ENCODE results near the gene RPS15. TPM values are rescaled to one million over a fixed set of nuclear protein-coding genes. Genes with fewer than 3 reads are reported as not detected.

The RPS15 gene
- total RNA-seq, 1 donor from 2014 or later: 1,175 TPM

DNA sequence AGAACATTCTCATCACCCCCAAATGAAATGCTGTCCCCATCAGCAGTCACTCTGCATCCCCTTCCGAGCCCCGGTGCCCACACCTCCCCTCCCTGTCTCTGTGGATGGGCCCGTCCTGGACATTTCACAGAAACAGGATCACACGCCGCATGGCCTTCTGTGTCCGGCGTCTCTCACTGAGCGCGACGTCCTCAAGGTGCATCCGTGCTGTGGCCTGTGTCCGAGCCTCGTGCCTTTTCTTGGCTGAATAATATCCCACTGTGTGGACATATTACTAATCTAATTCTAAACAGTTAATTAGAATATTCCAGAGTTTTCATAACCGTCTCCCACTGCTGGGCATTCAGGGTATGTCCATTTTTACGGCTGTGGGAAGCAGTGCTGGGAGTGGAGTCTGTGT, 45.8 kb upstream of the RPS15 start:
- Mint-ChIP-seq H3K36me3 (ENCODE audit: low read depth, unreplicated experiment) (peaks cover 17% of the 10 kb centered on the region), H3K4me3 (ENCODE audit: unreplicated experiment) (peak overlapping the region; percentile 79), H3K4me1 (ENCODE audit: unreplicated experiment) (peaks cover 2% of the 10 kb centered on the region), H3K27me3 (ENCODE audit: unreplicated experiment) (peaks cover 9% of the 10 kb centered on the region), H3K27ac (ENCODE audit: unreplicated experiment) (no peak overlapping the region), H3K9me3 (ENCODE audit: unreplicated experiment) (no peaks in the 10 kb centered on the region)
- DNase-seq (ENCODE audit: low spot score): no peak
- TF ChIP-seq, protein P1, sequence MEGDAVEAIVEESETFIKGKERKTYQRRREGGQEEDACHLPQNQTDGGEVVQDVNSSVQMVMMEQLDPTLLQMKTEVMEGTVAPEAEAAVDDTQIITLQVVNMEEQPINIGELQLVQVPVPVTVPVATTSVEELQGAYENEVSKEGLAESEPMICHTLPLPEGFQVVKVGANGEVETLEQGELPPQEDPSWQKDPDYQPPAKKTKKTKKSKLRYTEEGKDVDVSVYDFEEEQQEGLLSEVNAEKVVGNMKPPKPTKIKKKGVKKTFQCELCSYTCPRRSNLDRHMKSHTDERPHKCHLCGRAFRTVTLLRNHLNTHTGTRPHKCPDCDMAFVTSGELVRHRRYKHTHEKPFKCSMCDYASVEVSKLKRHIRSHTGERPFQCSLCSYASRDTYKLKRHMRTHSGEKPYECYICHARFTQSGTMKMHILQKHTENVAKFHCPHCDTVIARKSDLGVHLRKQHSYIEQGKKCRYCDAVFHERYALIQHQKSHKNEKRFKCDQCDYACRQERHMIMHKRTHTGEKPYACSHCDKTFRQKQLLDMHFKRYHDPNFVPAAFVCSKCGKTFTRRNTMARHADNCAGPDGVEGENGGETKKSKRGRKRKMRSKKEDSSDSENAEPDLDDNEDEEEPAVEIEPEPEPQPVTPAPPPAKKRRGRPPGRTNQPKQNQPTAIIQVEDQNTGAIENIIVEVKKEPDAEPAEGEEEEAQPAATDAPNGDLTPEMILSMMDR (IDR thresholded peaks at IDR 0.05; ENCODE audit: unreplicated experiment): no peak

DNA sequence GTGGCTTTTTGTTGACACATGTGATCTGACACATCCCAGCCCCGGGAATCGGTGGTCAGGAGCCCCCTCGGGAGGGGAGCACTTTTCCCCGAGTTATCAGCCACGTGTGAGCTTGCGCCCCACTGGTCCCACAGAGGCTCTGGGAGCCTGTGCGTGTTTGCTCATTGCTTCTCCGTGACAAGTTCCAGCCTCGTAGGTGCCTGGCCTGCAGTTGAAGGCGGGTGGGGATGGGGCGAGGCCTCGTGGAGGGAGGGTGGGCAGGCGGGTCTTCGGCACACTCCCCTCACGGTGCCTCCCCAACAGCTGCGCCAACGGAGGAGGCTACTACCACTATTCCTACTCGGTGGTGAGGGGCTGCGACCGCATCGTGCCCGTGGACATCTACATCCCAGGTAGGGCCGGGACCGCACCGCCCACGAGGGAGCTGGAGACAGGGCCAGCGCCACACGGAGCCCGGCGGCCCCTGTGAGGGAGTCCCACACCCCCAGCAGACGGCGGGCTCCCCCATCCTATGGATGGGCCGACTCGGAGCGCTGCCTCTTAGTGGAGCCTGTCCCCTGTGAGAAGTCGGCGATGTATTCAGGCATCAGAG, 45.2 kb upstream of the RPS15 start:
- no peak overlapping the region for H3K4me3 Mint-ChIP-seq (ENCODE audit: unreplicated experiment)
- H3K36me3 Mint-ChIP-seq (ENCODE audit: low read depth, unreplicated experiment): peaks cover 17% of the 10 kb centered on the region
- H3K27me3 Mint-ChIP-seq (ENCODE audit: unreplicated experiment): peaks cover 9% of the 10 kb centered on the region
- H3K9me3 Mint-ChIP-seq (ENCODE audit: unreplicated experiment): no peaks in the 10 kb centered on the region
- no peak overlapping the region for H3K27ac Mint-ChIP-seq (ENCODE audit: unreplicated experiment)
- TF ChIP-seq, protein P1 (IDR thresholded peaks at IDR 0.05; ENCODE audit: unreplicated experiment): no peak
- no peak for DNase-seq (ENCODE audit: low spot score)
- peaks cover 2% of the 10 kb centered on the region for H3K4me1 Mint-ChIP-seq (ENCODE audit: unreplicated experiment)

DNA sequence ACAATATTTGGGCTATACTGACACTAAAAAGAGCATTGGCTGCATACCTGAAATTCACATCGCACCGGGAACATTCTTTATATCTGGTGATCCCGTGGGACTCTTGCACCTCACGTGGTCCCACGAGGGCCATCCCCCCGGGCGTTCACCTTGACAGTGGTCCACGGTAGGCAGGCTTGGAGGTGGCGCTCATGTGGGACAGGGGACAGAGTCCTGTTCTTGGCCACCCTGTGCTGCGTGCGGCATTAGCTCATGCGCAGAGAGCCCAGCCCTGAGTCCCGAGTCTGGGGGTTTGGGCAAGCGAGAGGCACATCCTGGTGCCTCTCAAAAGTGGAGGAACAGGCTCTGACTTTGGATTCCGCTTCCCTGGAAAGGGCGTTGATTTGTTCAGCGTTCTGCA, 44.4 kb upstream of the RPS15 start:
- TF ChIP-seq, protein P1 (IDR thresholded peaks at IDR 0.05; ENCODE audit: unreplicated experiment): no peak
- Mint-ChIP-seq H3K27me3 (ENCODE audit: unreplicated experiment) (peaks cover 11% of the 10 kb centered on the region), H3K9me3 (ENCODE audit: unreplicated experiment) (no peaks in the 10 kb centered on the region), H3K27ac (ENCODE audit: unreplicated experiment) (no peak overlapping the region), H3K36me3 (ENCODE audit: low read depth, unreplicated experiment) (peaks cover 16% of the 10 kb centered on the region), H3K4me1 (ENCODE audit: unreplicated experiment) (peaks cover 2% of the 10 kb centered on the region), H3K4me3 (ENCODE audit: unreplicated experiment) (no peak overlapping the region)
- no peak for DNase-seq (ENCODE audit: low spot score)

DNA sequence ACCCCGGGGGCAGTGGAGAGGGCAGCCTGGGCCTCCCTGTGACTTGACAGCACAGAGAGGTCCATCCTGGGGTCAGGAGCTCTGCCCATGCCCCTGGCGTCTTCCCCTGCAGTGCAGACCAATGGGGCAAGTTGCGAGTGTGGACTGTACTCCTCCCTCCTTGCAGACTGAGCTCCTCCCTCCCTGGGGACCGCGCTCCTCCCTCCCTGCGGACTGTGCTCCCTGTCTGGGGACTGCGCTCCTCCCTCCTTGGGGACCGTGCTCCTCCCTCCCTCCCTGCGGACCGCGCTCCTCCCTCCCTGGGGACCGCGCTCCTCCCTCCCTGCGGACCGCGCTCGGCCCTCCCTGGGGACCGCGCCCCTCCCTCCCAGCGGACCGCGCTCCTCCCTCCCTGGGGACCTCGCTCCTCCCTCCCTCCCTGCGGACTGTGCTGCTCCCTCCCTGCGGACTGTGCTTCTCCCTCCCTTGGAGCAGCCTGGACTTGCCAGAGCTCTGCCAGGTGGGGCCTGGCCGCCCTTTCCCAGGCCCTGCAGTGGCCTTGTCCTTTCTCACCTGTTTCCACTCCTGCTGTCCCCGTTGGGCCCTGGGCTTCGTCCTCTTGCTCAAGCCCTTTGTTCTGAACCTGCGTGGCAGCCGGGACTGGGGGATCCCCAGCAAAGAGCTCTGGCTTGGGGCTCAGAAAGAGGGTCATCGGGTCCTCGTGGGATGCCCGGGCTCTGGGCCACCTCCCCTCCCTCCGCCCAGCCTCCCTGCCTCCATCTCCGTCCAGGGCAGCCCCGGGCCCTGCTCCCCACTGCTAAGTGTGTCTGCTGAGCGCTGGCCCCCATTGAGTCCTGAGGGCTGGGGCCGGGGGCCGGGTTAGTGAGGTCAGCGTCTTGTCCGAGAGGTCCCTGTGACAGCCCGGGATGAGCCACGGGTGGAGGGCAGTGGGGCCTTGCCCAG, 43.7 kb upstream of the RPS15 start:
- Mint-ChIP-seq H3K4me1 (ENCODE audit: unreplicated experiment) (peaks cover 1% of the 10 kb centered on the region), H3K27ac (ENCODE audit: unreplicated experiment) (no peak overlapping the region), H3K9me3 (ENCODE audit: unreplicated experiment) (no peaks in the 10 kb centered on the region), H3K27me3 (ENCODE audit: unreplicated experiment) (peaks cover 12% of the 10 kb centered on the region), H3K36me3 (ENCODE audit: low read depth, unreplicated experiment) (peaks cover 11% of the 10 kb centered on the region), H3K4me3 (ENCODE audit: unreplicated experiment) (no peak overlapping the region)
- TF ChIP-seq, protein P1 (IDR thresholded peaks at IDR 0.05; ENCODE audit: unreplicated experiment): no peak
- no peak for DNase-seq (ENCODE audit: low spot score)
